ENCODE results near the gene MBD2. TPM values are rescaled to one million over a fixed set of nuclear protein-coding genes. Genes with fewer than 3 reads are reported as not detected.
"Not testable (repeated sequence)": the region's sequence is repeated elsewhere in the genome, so short reads cannot be mapped to it uniquely, and the experiment has no call there.

MBD2 gene
- polyA plus RNA-seq, 4 donors, result 114 to 131 (median 118) TPM

- no peak for DNase-seq (ENCODE audit: low read depth in 4 of 4, low spot score in 2 of 4)
Measured at GRCh38 chr18:54155412-54155811, 69.1 kb downstream of the MBD2 start.

- DNase-seq (ENCODE audit: low read depth in 4 of 4, low spot score in 2 of 4), result no peak
Measured at GRCh38 chr18:54154231-54154630, 70.2 kb downstream of the MBD2 start.

- no peak for DNase-seq (ENCODE audit: low read depth in 4 of 4, low spot score in 2 of 4)
Measured at GRCh38 chr18:54151376-54151775, 73.1 kb downstream of the MBD2 start.

- no peak for DNase-seq (ENCODE audit: low read depth in 4 of 4, low spot score in 2 of 4)
Measured at GRCh38 chr18:54150226-54150625, 74.2 kb downstream of the MBD2 start.

- no peak for DNase-seq (ENCODE audit: low read depth in 4 of 4, low spot score in 2 of 4)
Measured at GRCh38 chr18:54149078-54149697, 75.3 kb downstream of the MBD2 start.

GRCh38 chr18:54148678-54149077, 75.8 kb downstream of the MBD2 start:
- no peak for DNase-seq (ENCODE audit: low read depth in 4 of 4, low spot score in 2 of 4)

- no peak for DNase-seq (ENCODE audit: low read depth in 4 of 4, low spot score in 2 of 4)
Measured at GRCh38 chr18:54148151-54148550, 76.3 kb downstream of the MBD2 start.

- no peak for DNase-seq (ENCODE audit: low read depth in 4 of 4, low spot score in 2 of 4)
Measured at GRCh38 chr18:54147439-54147838, 77.0 kb downstream of the MBD2 start.

- no peak for DNase-seq (ENCODE audit: low read depth in 4 of 4, low spot score in 2 of 4)
Measured at GRCh38 chr18:54141041-54141608, 83.3 kb downstream of the MBD2 start.

GRCh38 chr18:54140641-54141040, 83.8 kb downstream of the MBD2 start:
- no peak for DNase-seq (ENCODE audit: low read depth in 4 of 4, low spot score in 2 of 4)

GRCh38 chr18:54135216-54135615, 89.3 kb downstream of the MBD2 start:
- DNase-seq (ENCODE audit: low read depth in 4 of 4, low spot score in 2 of 4), result peak in 1 of 4 donors; percentile 39

- no peak for DNase-seq (ENCODE audit: low read depth in 4 of 4, low spot score in 2 of 4)
Measured at GRCh38 chr18:54134053-54134452, 90.4 kb downstream of the MBD2 start.

GRCh38 chr18:54130631-54131030, 93.8 kb downstream of the MBD2 start:
- DNase-seq (ENCODE audit: low read depth in 4 of 4, low spot score in 2 of 4), result no peak

- DNase-seq (ENCODE audit: low read depth in 4 of 4, low spot score in 2 of 4), result no peak
Measured at GRCh38 chr18:54130177-54130576, 94.3 kb downstream of the MBD2 start.

- DNase-seq (ENCODE audit: low read depth in 4 of 4, low spot score in 2 of 4), result no peak
Measured at GRCh38 chr18:54129448-54130067, 94.9 kb downstream of the MBD2 start.

- DNase-seq (ENCODE audit: low read depth in 4 of 4, low spot score in 2 of 4), result peak in 2 of 4 donors; percentile 21 to 61
Measured at GRCh38 chr18:54127759-54128378, 96.6 kb downstream of the MBD2 start.

- no peak for DNase-seq (ENCODE audit: low read depth in 4 of 4, low spot score in 2 of 4)
Measured at GRCh38 chr18:54125429-54125828, 99.0 kb downstream of the MBD2 start.

GRCh38 chr18:54123720-54124440, 100.6 kb downstream of the MBD2 start:
- not testable (repeated sequence) for DNase-seq (ENCODE audit: low read depth in 4 of 4, low spot score in 2 of 4)

GRCh38 chr18:54119524-54120019, 104.9 kb downstream of the MBD2 start:
- peak in 3 of 4 donors; percentile 48 to 69 (median 62) for DNase-seq (ENCODE audit: low read depth in 4 of 4, low spot score in 2 of 4)

- DNase-seq (ENCODE audit: low read depth in 4 of 4, low spot score in 2 of 4), result no peak
Measured at GRCh38 chr18:54117853-54118773, 106.4 kb downstream of the MBD2 start.

Data from left renal cortex interstitium (tissue), 4 donors.